Breast epithelium (tissue), 3 donors: ENCODE results near the gene SYDE1.

Experiments
- POLR2A ChIP-seq: fragments of 450-650 bp; IDR thresholded peaks from one replicate; pipeline ENCODE4 v1.6.1; 2016; ENCODE audit warnings: antibody characterized with exemption, mild to moderate bottlenecking, moderate library complexity
- POLR2AphosphoS5 ChIP-seq, 3 donors: sonication (generic); formaldehyde crosslinking; IDR thresholded peaks; one replicate each; pipeline ENCODE4 v1.6.1; 2017; ENCODE audit warnings: antibody characterized with exemption in 3 of 3
- TF ChIP-seq, protein P1 (sequence below), 3 donors: fragments of 450-650 bp; IDR thresholded peaks; one replicate each; pipeline ENCODE4 v1.5.1; 2016 to 2017; ENCODE audit warnings: antibody characterized with exemption in 3 of 3, mild to moderate bottlenecking in 3 of 3, moderate library complexity in 3 of 3

DNA sequence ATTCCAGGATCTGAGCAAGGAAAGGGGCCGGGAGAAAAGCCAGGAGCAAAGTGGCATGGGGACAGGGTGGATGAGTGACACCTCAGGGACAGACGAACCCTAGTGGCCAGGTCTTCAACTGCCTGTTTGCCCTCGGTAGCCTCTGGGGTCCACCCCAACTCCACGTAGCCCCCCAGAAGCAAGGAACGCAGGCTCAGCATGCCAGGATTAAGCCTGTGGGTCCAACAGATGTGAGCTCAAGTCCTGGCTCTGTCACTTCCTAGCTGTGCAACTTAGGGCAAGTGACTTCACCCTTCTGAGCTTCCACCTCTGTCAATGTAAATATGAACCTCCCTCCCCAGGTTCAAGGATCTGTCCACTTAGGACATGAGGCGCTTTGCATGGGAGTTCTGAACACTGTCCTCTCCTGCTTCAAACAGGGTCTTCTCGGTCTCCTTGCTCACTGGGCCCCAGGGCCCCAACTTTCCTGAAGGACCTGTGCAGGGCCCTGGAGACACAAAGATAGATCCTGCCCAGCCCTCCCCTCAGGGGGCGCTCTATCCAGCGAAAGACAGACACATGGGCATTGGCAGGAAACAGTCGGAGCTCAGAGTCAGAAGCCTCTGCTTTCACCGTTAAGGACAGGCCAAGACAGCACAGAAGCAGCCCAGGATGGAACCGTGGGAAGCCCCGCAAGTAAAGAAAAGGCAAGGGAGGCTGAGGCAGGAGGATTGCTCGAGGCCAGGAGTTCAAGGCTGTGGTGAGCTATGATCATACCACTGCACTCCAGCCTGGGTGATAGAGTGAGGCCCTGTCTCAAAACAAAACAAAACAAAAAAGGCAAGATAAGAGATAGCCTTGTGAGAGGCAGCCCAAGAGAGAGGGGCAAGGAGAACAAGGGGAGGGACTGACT, 13.2 kb downstream of the SYDE1 start:
- TF ChIP-seq, protein P1, sequence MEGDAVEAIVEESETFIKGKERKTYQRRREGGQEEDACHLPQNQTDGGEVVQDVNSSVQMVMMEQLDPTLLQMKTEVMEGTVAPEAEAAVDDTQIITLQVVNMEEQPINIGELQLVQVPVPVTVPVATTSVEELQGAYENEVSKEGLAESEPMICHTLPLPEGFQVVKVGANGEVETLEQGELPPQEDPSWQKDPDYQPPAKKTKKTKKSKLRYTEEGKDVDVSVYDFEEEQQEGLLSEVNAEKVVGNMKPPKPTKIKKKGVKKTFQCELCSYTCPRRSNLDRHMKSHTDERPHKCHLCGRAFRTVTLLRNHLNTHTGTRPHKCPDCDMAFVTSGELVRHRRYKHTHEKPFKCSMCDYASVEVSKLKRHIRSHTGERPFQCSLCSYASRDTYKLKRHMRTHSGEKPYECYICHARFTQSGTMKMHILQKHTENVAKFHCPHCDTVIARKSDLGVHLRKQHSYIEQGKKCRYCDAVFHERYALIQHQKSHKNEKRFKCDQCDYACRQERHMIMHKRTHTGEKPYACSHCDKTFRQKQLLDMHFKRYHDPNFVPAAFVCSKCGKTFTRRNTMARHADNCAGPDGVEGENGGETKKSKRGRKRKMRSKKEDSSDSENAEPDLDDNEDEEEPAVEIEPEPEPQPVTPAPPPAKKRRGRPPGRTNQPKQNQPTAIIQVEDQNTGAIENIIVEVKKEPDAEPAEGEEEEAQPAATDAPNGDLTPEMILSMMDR (IDR thresholded peaks at IDR 0.05): no peak
- TF ChIP-seq POLR2A (no peak), POLR2AphosphoS5 (IDR thresholded peaks at IDR 0.05) (no peak)
